HG03039 (cell line): ENCODE results near the gene CCDC78.
"Not testable (repeated sequence)": the region's sequence is repeated elsewhere in the genome, so short reads cannot be mapped to it uniquely, and the experiment has no call there.

Source experiments
- ATAC-seq: cut with Tn5 transposase; IDR thresholded peaks from one replicate; pipeline ENCODE4 v1.9.1; 2021; ENCODE audit warnings: mild to moderate bottlenecking, moderate library complexity; ENCODE audit not compliant: unreplicated experiment

CCDC78 gene

DNA sequence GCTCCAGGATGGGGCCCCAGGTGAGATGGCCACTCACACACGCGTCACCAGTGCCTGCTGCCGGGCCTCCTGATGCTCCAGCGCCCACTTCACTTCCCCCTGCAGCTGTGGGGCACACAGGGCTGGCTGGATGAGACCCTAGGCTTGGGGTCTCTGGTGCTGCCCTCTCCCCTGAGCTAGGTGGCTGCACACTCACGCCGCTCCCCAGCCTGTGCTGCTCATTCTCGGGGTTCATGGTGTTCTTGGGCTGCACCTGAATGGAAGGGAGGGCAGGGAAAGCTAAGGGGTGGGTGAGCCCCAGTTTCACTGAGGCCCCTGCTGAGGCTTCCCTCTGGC, 1.2 kb downstream of the CCDC78 start:
- ATAC-seq = no peak

GRCh38 chr16:724188-725040, 1.8 kb downstream of the CCDC78 start:
- ATAC-seq = no peak

DNA sequence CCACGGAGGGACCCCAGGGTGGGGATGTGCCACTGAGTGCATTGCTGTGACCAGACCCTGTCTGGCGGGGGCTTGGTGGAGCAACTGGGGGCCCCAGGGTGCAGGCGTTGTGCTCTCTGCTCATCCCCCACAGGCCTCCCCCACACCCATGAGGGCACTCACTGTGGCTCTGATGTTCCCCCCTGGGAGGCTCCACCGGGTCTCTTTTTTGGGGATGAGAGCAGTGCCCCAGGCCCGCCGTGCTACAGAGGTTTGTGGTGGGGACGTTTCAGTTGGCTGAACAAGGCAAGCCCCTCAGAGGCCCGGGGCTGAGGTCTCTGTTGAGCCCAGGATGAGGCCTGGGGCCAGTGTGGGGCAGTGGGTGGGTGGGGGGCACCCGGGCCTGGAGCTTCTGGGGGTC, 2.5 kb downstream of the CCDC78 start:
- ATAC-seq = no peak

DNA sequence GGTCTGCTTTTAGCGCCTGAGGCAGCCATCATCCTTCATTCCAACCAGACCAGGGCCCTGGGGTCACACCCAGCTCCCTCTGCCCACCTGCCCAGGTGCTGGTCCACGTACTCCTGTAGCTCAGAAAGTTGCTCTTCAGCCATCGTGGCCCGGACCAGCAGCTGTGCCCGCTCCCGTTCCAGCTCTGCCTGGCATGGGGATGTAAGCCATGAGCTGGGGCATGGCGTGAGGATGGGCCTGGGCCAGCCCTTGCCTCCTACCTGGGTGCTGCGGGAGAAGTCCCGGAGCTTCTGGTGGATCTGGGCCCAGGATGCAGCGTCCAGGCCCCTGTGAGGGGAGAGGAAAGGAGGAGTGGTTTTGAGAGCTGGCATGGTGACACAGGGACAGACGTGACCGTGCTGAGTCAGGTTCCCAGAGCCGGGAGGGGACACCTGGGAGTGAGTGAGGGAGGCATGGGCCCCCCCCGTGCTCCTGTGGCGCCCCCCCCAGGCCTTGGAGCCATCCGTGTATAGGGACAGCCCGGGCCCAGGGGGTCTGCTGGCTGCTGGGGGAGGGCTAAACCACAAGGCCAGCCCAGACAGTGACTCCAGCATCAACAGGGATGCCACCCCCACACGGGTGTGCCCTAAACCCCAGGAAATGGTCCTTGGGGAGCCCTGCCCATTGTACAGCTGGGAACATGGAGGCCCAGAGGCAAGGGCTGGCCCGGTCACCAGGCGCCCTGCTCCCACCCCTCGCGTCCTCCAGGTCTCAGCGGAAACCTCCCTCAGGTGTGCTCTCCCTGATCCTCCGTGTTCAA, 3.2 kb downstream of the CCDC78 start:
- ATAC-seq = no peak

- ATAC-seq = no peak
Measured at GRCh38 chr16:721765-722540, 4.3 kb downstream of the CCDC78 start.

GRCh38 chr16:720990-721764, 5.1 kb downstream of the CCDC78 start, which contains the start of gene ANTKMT:
Gene ANTKMT (plus strand): TSS chr16:721146. CDS start chr16:721275, 129 bp downstream.
- peak; percentile 57 for ATAC-seq

GRCh38 chr16:720447-720989, 5.7 kb downstream of the CCDC78 start:
- ATAC-seq = peak; percentile 5

GRCh38 chr16:719815-720446, 6.3 kb downstream of the CCDC78 start:
- ATAC-seq = no peak

DNA sequence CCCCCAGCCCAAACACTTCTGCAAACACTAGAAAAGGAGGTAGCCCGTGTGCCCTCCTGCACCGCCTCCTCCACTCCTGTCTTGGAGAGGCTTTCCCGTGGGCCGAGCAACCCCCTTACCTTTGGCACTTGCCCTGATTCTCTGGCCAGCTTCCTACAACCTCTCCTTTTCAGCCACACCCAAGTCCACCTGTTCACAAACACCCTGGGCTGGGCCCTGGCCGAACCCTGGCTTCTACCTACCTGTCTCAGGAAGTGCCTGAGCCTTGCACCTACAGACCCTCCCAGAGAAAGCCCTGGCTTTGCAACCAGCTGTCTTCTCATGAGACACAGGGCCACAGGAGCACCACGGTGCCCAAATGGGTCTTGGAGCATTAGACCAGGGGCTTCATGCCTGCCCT, 7.3 kb downstream of the CCDC78 start:
- no peak for ATAC-seq

- ATAC-seq = no peak
Measured at GRCh38 chr16:718389-718788, 7.9 kb downstream of the CCDC78 start.

DNA sequence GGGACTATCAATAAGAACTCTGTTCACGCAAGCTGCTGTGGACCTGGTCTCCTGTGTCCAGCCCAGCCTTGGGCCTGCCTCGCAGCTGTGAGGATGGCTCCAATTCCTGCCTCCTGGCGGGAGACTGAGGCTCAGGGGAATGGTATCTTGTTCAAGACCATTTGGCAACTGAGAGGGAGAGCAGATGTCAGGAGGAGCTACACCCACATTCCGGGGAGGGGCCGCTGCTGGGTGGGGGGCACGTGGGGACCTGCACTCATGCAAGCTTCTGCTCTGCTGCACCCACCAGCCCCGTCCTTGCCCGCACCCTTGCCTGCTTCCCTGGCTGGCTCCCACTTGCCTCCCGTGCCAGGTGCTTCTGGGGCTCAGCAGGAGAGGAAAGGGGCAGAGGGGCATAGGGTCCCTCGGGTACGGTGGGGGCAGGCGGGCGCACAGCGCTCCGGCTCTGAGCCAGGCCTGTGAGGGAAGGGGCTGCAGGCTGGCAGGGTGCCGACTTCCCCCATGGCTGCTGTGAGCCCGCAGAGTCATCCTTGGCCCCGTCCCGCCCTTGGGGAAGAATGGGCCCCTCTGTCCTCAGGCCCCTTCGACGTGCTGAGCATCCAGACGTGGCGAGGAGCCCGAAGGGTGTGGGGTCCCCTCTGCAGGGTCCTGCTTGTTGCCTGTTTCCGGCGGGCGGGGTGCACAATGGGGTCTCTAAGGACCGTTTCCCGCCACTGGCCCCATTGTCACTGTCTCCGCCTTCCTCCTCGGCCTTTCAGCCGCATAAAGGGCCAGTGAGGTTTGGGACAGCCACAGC, 8.6 kb downstream of the CCDC78 start:
- ATAC-seq = no peak

GRCh38 chr16:716768-717325, 9.4 kb downstream of the CCDC78 start:
- no peak for ATAC-seq

DNA sequence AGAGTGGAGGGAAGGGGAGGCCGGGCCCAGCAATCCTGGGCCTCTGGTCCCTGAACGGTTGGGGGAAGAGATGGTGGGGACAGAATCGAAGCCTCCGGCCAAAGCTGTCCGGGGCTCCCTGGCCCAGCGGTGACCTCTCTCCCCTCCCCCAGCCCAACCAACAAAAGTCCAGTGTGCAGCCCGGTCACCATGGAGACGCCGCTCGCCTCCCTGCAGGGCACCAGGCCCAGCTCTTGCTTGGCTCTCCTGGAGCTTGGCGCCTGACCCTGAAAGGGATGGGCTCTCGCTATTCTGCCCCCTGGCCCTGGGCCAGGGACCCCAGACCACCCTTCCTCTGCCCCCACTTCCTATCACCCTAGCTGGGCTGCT, 10.1 kb downstream of the CCDC78 start:
- no peak for ATAC-seq

- ATAC-seq = no peak
Measured at GRCh38 chr16:715477-716199, 10.6 kb downstream of the CCDC78 start.

- no peak for ATAC-seq
Measured at GRCh38 chr16:714558-715476, 11.4 kb downstream of the CCDC78 start, which contains the start of gene METRN. Gene METRN (plus strand): TSS chr16:715118. CDS start chr16:715290, 172 bp downstream.

DNA sequence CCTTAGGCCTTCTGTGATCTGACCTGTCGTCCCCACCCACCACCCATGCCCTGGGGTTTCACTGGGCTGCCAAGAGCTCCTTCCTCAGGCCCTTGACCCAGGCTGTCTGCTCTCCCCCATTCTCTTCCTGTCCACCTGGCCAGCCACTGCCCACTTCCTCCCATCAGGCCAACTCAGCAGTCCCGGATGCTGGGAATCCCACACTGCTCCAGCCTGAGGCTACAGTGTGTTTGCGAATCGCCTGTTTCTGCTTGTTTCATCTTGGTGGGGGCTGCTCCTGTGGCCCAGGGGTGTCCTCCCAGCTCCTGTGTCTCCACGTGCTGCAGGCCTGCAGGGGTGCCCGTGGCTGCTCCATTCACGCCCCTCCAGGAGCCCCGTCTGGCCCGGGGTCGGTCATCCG, 12.2 kb downstream of the CCDC78 start:
- ATAC-seq = no peak

DNA sequence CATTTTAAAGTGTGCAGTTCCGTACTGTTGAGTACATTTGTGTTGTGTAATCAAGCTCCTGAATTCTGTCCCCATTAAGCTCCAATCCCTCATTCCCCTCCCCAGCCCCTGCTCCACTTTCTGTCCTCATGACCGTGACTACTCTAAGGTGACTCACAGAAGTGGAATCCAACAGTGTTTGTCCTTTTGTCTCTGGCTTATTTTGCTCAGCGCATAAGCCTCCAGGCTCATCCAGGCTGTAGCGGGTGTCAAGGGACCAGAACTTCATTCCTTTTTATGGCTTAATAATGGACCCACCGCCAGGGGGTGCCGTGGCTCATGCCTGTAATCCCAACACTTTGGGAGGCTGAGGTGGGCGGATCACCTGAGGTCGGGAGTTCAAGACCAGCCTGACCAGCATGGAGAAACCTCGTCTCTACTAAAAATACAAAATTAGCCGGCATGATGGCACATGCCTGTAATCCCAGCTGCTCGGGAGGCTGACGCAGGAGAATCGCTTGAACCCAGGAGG, 13.4 kb downstream of the CCDC78 start:
- not testable (repeated sequence) for ATAC-seq
